Measurements from ENCODE around the gene RPS6KB2. TPM values are rescaled to one million over a fixed set of nuclear protein-coding genes. Genes with fewer than 3 reads are reported as not detected.
"Not testable (repeated sequence)": the region's sequence is repeated elsewhere in the genome, so short reads cannot be mapped to it uniquely, and the experiment has no call there.

Gene RPS6KB2
- total and polyA plus RNA-seq, 5 donors: 29.0 to 39.6 (median 29.6) TPM

DNA sequence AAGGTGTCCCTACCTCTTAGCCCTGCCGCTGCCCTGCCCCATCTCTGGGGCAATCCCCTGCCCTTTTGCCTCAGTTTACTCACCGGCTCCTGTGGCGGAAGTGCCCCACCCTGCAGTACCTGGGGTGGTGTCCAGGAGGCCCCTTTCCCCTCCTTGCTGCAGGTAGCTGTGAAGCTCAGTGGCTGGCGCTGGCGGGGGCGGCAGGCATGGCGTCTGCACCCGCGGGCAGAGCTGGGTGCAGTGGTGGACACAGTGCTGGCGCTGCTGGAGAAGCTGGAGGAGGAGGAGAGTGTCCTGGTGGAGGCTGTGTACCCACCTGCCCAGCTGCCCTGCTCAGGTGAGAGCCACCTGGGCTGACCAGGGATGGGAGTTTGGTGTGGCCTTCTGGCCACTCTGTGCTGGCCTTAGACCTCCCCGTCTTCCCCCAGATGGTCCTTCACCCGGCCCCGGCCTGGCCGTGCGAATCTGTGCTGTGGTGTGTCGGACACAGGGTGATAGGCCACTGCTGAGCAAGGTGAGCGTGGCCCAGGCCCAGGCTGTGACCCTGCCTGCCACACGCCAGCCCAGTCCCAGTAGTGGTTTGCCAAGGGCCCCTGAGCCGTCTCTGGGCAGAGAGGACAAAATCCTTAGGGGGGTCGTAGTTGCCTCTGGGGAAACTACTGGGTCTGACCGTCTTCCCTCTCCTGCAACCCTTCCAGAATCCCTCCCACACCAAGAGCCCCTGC is 8.8 kb upstream of the RPS6KB2 start:
- Histone ChIP-seq H3K4me3 (ENCODE audit: low read length) (no peak overlapping the region), H3K4me1 (ENCODE audit: control insufficient read depth, insufficient read depth, low read length) (peaks cover 10% of the 10 kb centered on the region), H3K9me3 (ENCODE audit: control insufficient read depth, low read length) (no peaks in the 10 kb centered on the region), H3K27ac (ENCODE audit: low read length) (peak overlapping the region; percentile 60), H3K27me3 (ENCODE audit: control insufficient read depth, insufficient read depth) (no peaks in the 10 kb centered on the region)
- DNase-seq (peak in 1 of 3 donors; percentile 59), ATAC-seq (no peak)
- 91% methylated on average over 21 of the region's 21 CpGs for WGBS
- intact Hi-C loops (cut with DNase I): loop anchor here in 1 of 4 donors (10.0 kb wide), 1 partner anchor 45 kb away; the partner anchor contains the start of gene TMEM134

DNA sequence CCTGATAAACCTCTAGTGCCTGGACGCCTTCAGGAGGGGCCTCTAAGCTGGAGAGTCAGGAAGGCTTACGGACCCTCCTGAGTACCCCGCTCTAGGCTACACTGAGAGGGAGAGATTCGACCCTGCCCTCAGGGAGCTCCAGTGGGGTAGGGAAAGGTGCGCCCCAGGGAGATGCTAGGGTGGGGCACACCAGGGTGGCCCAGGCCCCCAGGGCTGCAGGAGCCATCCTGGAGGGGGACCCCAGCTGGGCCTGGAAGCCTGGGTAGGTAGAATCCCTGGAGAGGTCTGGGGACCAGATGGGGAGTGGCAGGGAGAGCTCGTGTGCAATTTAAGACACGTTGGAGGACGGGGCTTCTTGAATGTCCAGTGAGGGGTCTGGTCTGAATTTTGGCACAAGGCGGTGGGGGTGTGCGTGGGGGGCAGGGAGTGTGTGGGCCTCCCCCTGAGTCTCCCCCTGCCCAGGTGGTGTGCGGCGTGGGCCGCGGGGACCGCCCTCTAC is 8.1 kb upstream of the RPS6KB2 start:
- WGBS: 37% methylated on average over 15 of the region's 15 CpGs
- ATAC-seq (no peak), DNase-seq (peak in 1 of 3 donors; percentile 66)
- H3K4me3 ChIP-seq (ENCODE audit: low read length): peak overlapping the region; percentile 65
- peak overlapping the region; percentile 96 for H3K27ac ChIP-seq (ENCODE audit: low read length)
- H3K27me3 ChIP-seq (ENCODE audit: control insufficient read depth, insufficient read depth): no peaks in the 10 kb centered on the region
- peaks cover 10% of the 10 kb centered on the region for H3K4me1 ChIP-seq (ENCODE audit: control insufficient read depth, insufficient read depth, low read length)
- no peaks in the 10 kb centered on the region for H3K9me3 ChIP-seq (ENCODE audit: control insufficient read depth, low read length)
- intact Hi-C loops (cut with DNase I): no loop called here

DNA sequence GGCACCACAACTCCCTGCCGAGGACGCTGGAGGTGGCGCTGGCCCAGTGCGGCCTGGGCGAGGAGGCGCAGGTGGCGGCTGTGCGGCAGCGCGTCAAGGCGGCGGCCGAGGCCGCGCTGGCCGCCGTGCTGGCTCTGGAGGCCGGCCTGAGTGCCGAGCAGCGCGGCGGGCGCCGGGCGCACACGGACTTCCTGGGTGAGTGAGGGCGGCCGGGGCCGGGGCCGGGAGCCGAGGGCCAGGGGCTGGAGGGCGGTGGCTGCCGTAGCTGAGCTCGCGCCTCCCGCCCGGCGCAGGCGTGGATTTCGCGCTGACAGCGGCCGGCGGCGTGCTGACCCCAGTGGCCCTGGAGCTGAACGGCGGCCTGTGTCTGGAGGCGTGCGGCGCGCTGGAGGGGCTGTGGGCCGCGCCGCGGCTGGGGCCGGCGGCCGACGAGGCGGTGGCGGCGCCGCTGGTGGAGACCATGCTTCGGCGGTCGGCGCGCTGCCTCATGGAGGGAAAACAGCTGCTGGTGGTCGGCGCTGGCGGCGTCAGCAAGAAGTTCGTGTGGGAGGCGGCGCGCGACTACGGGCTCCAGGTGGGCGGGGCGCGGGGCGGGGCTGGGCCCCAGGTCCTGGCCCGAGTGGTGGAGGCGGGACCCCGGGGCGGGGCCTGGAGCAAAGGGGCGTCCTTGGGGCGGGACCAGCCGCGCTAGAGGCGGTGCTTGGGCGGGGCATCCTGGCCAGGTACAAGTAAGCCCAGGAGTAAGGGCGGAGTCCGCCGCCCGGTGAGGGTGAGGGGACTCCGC is 7.5 kb upstream of the RPS6KB2 start:
- Histone ChIP-seq H3K9me3 (ENCODE audit: control insufficient read depth, low read length) (no peaks in the 10 kb centered on the region), H3K4me3 (ENCODE audit: low read length) (peak overlapping the region; percentile 65), H3K27ac (ENCODE audit: low read length) (peak overlapping the region; percentile 96), H3K4me1 (ENCODE audit: control insufficient read depth, insufficient read depth, low read length) (peaks cover 10% of the 10 kb centered on the region), H3K27me3 (ENCODE audit: control insufficient read depth, insufficient read depth) (no peaks in the 10 kb centered on the region)
- ATAC-seq: peak; percentile 92 to 93
- WGBS: under 1% methylated on average over 97 of the region's 97 CpGs
- peak; percentile 96 to 99 (median 99) for DNase-seq
- intact Hi-C loops (cut with DNase I): no loop called here

DNA sequence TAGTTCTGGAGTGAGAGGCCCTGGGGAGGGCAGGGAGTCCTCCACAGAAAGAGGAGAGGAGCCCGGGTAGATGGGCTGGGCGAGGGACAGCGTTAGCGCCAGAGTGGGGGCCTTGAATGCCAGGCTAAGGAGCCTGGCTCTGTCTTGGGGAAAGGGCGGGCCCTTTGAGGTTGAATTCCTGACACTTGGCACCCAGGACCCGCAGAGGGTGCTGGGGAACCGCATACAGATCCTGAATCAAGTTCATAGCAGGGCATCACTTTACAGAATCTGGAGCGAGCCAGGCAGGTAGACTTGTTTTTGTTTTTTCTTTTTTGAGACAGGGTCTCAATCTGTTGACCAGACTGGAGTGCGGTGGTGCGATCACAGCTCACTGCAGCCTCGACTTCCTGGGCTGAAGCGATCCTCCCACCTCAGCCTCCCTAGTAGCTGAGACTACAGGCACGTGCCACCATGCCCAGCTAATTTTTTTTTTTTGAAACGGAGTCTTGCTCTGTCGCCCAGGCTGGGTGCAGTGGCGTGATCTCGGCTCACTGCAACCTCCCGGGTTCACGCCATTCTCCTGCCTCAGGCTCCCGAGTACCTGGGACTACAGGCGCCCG is 6.8 kb upstream of the RPS6KB2 start:
- Histone ChIP-seq H3K4me3 (ENCODE audit: low read length) (peak overlapping the region; percentile 11), H3K4me1 (ENCODE audit: control insufficient read depth, insufficient read depth, low read length) (peaks cover 7% of the 10 kb centered on the region), H3K27me3 (ENCODE audit: control insufficient read depth, insufficient read depth) (no peaks in the 10 kb centered on the region), H3K27ac (ENCODE audit: low read length) (no peak overlapping the region), H3K9me3 (ENCODE audit: control insufficient read depth, low read length) (no peaks in the 10 kb centered on the region)
- WGBS: 77% methylated on average over 22 of the region's 22 CpGs
- ATAC-seq (no peak), DNase-seq (no peak)
- intact Hi-C loops (cut with DNase I): no loop called here

DNA sequence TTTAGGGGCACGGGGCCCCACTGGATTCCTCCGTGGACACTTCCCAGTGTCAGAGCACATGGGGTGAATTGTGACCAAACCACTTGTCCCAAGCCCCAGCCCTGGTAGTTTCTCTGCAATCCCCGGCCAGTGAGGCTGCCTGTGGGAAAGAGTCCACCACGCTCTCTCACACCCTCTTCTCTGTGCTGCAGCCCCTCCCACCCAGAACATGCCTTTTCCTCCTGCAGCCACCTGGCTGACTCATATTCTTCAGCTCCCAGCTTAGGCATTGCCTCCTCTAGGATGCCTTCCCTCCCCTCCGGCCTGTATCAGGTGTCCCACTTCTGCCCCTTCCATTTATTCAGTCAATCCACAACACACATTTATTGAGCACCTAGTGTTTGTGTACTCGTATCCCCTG is 5.4 kb upstream of the RPS6KB2 start:
- no peak for ATAC-seq
- 69% methylated on average over 6 of the region's 6 CpGs for WGBS
- no peaks in the 10 kb centered on the region for H3K27me3 ChIP-seq (ENCODE audit: control insufficient read depth, insufficient read depth)

DNA sequence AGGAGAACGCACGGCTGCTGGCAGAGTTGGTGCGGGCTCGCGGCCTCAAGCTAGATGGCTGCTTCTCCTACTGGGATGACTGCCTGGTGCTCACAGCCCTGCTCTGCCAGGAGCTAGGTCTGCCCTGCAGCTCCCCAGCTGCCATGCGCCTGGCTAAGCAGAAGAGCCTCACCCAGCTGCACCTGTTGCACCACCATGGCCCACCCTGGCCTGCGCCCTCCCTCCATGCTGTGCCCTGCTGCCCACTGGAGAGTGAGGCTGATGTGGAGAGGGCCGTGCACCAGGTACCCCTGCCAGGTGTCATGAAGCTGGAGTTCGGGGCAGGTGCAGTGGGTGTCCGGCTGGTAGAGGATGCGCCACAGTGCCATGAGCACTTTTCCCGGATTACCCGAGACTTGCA is 4.8 kb upstream of the RPS6KB2 start:
- H3K4me3 ChIP-seq (ENCODE audit: low read length): no peak overlapping the region
- no peak overlapping the region for H3K27ac ChIP-seq (ENCODE audit: low read length)
- no peaks in the 10 kb centered on the region for H3K9me3 ChIP-seq (ENCODE audit: control insufficient read depth, low read length)
- DNase-seq (no peak), ATAC-seq (no peak)
- WGBS: 93% methylated on average over 13 of the region's 13 CpGs
- peaks cover 7% of the 10 kb centered on the region for H3K4me1 ChIP-seq (ENCODE audit: control insufficient read depth, insufficient read depth, low read length)
- intact Hi-C loops (cut with DNase I): no loop called here
- no peaks in the 10 kb centered on the region for H3K27me3 ChIP-seq (ENCODE audit: control insufficient read depth, insufficient read depth)

More for the DNA sequence above, 5.4 kb upstream of the RPS6KB2 start:
- peaks cover 7% of the 10 kb centered on the region for H3K4me1 ChIP-seq (ENCODE audit: control insufficient read depth, insufficient read depth, low read length)
- intact Hi-C loops (cut with DNase I): no loop called here
- no peaks in the 10 kb centered on the region for H3K9me3 ChIP-seq (ENCODE audit: control insufficient read depth, low read length)
- H3K4me3 ChIP-seq (ENCODE audit: low read length): no peak overlapping the region
- no peak for DNase-seq
- no peak overlapping the region for H3K27ac ChIP-seq (ENCODE audit: low read length)

DNA sequence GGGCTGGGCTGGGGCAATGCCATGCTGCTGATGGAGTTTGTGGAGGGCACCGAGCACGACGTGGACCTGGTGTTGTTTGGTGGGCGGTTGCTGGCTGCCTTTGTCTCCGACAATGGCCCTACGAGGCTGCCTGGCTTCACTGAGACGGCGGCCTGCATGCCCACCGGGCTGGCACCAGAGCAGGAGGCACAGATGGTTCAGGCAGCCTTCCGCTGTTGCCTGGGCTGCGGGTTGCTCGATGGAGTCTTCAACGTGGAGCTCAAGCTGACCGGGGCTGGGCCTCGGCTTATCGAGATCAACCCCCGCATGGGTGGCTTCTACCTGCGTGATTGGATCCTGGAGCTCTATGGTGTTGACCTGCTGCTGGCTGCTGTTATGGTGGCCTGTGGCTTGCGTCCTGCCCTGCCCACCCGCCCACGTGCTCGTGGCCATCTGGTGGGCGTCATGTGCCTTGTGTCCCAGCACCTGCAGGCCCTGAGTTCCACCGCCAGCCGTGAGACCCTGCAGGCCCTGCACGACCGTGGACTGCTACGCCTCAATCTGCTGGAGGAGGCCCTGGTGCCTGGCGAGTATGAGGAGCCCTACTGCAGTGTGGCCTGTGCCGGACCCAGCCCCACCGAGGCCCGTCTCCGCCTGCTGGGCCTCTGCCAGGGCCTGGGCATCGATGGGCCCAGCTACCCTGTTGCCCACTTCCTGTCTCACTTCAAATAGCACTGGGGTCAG is 4.2 kb upstream of the RPS6KB2 start:
- H3K27ac ChIP-seq (ENCODE audit: low read length): no peak overlapping the region
- ATAC-seq: no peak
- peak in 1 of 3 donors; percentile 61 for DNase-seq
- 88% methylated on average over 34 of the region's 34 CpGs for WGBS
- H3K9me3 ChIP-seq (ENCODE audit: control insufficient read depth, low read length): no peaks in the 10 kb centered on the region
- H3K4me1 ChIP-seq (ENCODE audit: control insufficient read depth, insufficient read depth, low read length): peaks cover 7% of the 10 kb centered on the region
- no peak overlapping the region for H3K4me3 ChIP-seq (ENCODE audit: low read length)
- H3K27me3 ChIP-seq (ENCODE audit: control insufficient read depth, insufficient read depth): no peaks in the 10 kb centered on the region
- intact Hi-C loops (cut with DNase I): no loop called here

DNA sequence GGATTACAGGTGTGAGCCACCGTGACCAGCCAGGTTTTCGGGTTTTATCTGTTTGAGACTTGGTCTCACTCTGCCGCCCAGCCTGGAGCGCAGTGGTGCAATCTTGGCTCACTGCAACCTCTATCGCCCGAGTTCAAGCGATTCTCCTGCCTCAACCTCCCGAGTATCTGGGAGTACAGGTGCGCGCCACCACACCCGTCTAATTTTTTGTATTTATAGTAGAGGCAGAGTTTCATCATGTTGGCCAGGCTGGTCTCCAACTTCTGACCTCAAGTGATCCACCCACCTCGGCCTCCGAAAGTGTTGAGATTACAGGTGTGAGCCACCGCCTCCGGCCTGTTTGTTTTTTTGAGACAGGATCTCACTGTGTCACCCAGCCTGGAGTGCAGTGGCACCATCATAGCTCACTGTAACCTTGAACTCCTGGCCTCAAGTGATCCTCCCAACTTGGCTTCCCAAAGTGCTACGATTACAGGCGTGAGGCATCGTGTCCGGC is 882 bp upstream of the RPS6KB2 start:
- peak overlapping the region; percentile 84 for H3K4me3 ChIP-seq (ENCODE audit: low read length)
- peak overlapping the region; percentile 74 for H3K27ac ChIP-seq (ENCODE audit: low read length)
- ATAC-seq; H3K27me3 ChIP-seq (ENCODE audit: control insufficient read depth, insufficient read depth); H3K9me3 ChIP-seq (ENCODE audit: control insufficient read depth, low read length); intact Hi-C loops (cut with DNase I); H3K4me1 ChIP-seq (ENCODE audit: control insufficient read depth, insufficient read depth, low read length): not testable (repeated sequence)
- DNase-seq: peak in 1 of 3 donors; percentile 61
- 80% methylated on average over 19 of the region's 19 CpGs for WGBS

DNA sequence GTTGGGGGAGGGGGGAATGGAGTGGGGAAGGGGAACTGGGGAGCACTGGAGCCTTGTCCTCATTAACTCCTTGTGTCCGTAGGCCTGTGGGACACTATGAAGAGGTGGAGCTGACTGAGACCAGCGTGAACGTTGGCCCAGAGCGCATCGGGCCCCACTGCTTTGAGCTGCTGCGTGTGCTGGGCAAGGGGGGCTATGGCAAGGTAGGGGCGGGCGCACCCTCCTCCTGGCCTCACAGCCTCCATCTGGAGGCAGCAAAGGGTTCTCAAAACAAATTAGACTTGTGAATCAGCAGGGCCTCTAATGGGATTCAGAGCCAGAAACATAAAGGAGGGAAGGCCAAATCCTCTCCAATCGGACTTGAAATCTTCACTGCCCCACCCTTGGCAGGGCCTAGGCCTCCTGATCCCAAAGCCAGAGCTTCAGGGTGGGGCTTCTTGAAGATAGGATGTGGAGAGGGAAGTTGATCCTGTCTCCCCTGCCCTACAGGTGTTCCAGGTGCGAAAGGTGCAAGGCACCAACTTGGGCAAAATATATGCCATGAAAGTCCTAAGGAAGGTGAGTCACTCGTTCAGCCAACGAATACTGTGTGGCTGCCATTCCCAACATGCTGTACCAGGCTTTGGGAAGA is 859 bp downstream of the RPS6KB2 start:
- DNase-seq (peak in 1 of 3 donors; percentile 51), ATAC-seq (no peak)
- WGBS: 54% methylated on average over 12 of the region's 12 CpGs
- Histone ChIP-seq H3K4me3 (ENCODE audit: low read length) (peak overlapping the region; percentile 84), H3K4me1 (ENCODE audit: control insufficient read depth, insufficient read depth, low read length) (peaks cover 5% of the 10 kb centered on the region), H3K9me3 (ENCODE audit: control insufficient read depth, low read length) (no peaks in the 10 kb centered on the region), H3K27me3 (ENCODE audit: control insufficient read depth, insufficient read depth) (no peaks in the 10 kb centered on the region), H3K27ac (ENCODE audit: low read length) (no peak overlapping the region)
- intact Hi-C loops (cut with DNase I): no loop called here

DNA sequence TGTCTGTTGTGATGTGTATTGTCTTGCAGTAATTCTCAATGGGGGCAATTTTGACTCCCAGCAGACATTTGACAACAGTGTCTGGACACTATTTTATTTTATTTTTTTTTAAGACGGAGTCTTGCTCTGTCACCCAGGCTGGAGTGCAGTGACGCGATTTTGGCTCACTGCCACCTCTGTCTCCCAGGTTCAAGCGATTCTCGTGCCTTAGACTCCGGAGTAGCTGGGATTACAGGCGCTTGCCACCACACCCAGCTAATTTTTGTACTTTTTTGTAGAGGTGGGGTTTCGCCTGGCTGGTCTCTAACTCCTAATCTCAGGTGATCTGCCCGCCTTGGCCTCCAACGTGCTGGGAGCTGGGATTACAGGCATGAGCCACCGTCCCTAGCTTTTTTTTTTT is 1.4 kb downstream of the RPS6KB2 start:
- intact Hi-C loops (cut with DNase I): no loop called here
- Histone ChIP-seq H3K4me1 (ENCODE audit: control insufficient read depth, insufficient read depth, low read length) (peaks cover 5% of the 10 kb centered on the region), H3K9me3 (ENCODE audit: control insufficient read depth, low read length) (no peaks in the 10 kb centered on the region), H3K4me3 (ENCODE audit: low read length) (no peak overlapping the region), H3K27ac (ENCODE audit: low read length) (no peak overlapping the region), H3K27me3 (ENCODE audit: control insufficient read depth, insufficient read depth) (no peaks in the 10 kb centered on the region)
- peak in 2 of 3 donors; percentile 55 to 66 for DNase-seq
- ATAC-seq: no peak
- 74% methylated on average over 11 of the region's 11 CpGs for WGBS

All from right cardiac atrium (tissue), 5 donors.